Astrocyte (in vitro differentiated cells and primary cell): ENCODE measurements around the gene LATS2.

Source experiments
- CTCF ChIP-seq: IDR thresholded peaks from 2 replicates; pipeline ENCODE4 v1.5.1; 2011; ENCODE audit warnings: low read depth, mild to moderate bottlenecking, inconsistent platforms, low read length, moderate library complexity; ENCODE audit not compliant: insufficient read depth
- EZH2 ChIP-seq: IDR thresholded peaks from 2 replicates; pipeline ENCODE4 v1.6.1; 2012; ENCODE audit warnings: mild to moderate bottlenecking, low read length, inconsistent platforms; ENCODE audit not compliant: insufficient read depth

- TF ChIP-seq CTCF = no peak
- no peak for TF ChIP-seq EZH2
Observed at GRCh38 chr13:21095311-21095710, 33.9 kb upstream of the LATS2 start.
